ENCODE results near the gene CYB5A.

CYB5A gene

DNA sequence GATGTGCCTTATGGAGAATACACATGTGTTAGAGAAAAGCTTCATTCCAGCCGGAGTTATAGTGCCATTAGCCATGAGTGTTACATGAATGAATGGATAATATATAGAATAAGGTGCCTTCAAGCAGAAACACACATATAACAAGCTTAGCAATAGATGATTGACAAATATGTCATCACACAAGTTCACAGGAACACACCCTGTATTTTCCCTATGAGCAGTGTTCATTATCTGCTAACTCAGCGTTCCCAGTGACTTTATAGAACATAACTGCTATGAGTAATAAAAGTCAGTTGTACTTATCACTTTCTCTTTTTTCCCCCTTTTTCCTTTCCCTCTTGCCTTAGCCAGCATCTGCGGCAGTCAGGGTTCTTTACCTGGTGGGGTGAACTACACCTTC lies 78.3 kb downstream of the CYB5A start:
- no peak overlapping the region for H3K4me3 ChIP-seq (ENCODE audit: low read depth, low read length)
- H3K36me3 ChIP-seq (ENCODE audit: control insufficient read depth, insufficient read depth, low read length): no peaks in the 10 kb centered on the region

GRCh38 chr18:74204526-74205152 lies 87.1 kb downstream of the CYB5A start:
- Histone ChIP-seq H3K27ac (ENCODE audit: low read depth, low read length) (no peak overlapping the region), H3K4me1 (ENCODE audit: control insufficient read depth, insufficient read depth, low read length) (no peaks in the 10 kb centered on the region), H3K9me3 (ENCODE audit: control insufficient read depth, insufficient read depth, low read length) (no peaks in the 10 kb centered on the region), H3K27me3 (ENCODE audit: control insufficient read depth, insufficient read depth, low read length) (no peaks in the 10 kb centered on the region), H3K4me3 (ENCODE audit: low read depth, low read length) (no peak overlapping the region), H3K9ac (ENCODE audit: low read depth, low read length) (no peak overlapping the region), H3K36me3 (ENCODE audit: control insufficient read depth, insufficient read depth, low read length) (no peaks in the 10 kb centered on the region)

More for the DNA sequence above, 78.3 kb downstream of the CYB5A start:
- H3K9ac ChIP-seq (ENCODE audit: low read depth, low read length): no peak overlapping the region
- no peaks in the 10 kb centered on the region for H3K9me3 ChIP-seq (ENCODE audit: control insufficient read depth, insufficient read depth, low read length)
- H3K27ac ChIP-seq (ENCODE audit: low read depth, low read length): no peak overlapping the region
- no peaks in the 10 kb centered on the region for H3K4me1 ChIP-seq (ENCODE audit: control insufficient read depth, insufficient read depth, low read length)
- H3K27me3 ChIP-seq (ENCODE audit: control insufficient read depth, insufficient read depth, low read length): no peaks in the 10 kb centered on the region

DNA sequence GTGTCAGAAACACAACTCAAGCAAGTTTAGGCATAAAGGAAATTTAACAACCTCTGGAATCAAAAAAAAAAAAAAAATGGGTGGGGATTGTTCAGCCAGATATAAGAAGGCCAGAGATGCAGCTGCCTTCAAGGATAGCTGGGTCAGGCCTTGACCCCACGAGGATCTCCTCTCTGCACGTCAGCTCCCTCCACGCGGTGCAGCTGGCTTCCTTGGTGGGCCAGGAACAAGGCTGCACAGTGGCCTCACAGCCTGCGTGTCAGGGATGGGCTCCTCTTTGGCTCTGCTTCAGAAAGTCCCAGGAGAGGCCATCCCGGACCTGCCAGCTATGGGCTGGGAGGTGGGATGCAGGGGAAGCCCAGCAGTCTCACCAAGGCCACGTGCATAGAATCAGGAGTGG lies 88.0 kb downstream of the CYB5A start:
- no peaks in the 10 kb centered on the region for H3K4me1 ChIP-seq (ENCODE audit: control insufficient read depth, insufficient read depth, low read length)
- no peaks in the 10 kb centered on the region for H3K27me3 ChIP-seq (ENCODE audit: control insufficient read depth, insufficient read depth, low read length)

More for the DNA sequence above, 88.0 kb downstream of the CYB5A start:
- Histone ChIP-seq H3K27ac (ENCODE audit: low read depth, low read length) (no peak overlapping the region), H3K9me3 (ENCODE audit: control insufficient read depth, insufficient read depth, low read length) (no peaks in the 10 kb centered on the region), H3K9ac (ENCODE audit: low read depth, low read length) (no peak overlapping the region), H3K4me3 (ENCODE audit: low read depth, low read length) (no peak overlapping the region), H3K36me3 (ENCODE audit: control insufficient read depth, insufficient read depth, low read length) (no peaks in the 10 kb centered on the region)

Measured in HUES48 (cell line).